WTC11 (cell line): ENCODE data around the gene HLA-A. TPM values are rescaled to one million over a fixed set of nuclear protein-coding genes. Genes with fewer than 3 reads are reported as not detected.

Experiments
- ATAC-seq: fragments of 200-7000 bp; cut with Tn5 transposase; 2 replicates; pipeline ENCODE4 v1.10.0; 2021; ENCODE audit warnings: mild to moderate bottlenecking, moderate library complexity
- CTCF ChIA-PET: fragments of 300-600 bp; sonication (Branson Sonifier 250); formaldehyde crosslinking; loops from one replicate; lab custom pipeline; 2021; ENCODE audit warnings: antibody characterized with exemption; lab: Charles Lee
- POLR2A ChIA-PET: fragments of 350-600 bp; sonication (Branson Sonifier 250); formaldehyde crosslinking; loops from one replicate; lab custom pipeline; 2021; ENCODE audit warnings: antibody characterized with exemption; lab: Charles Lee
- DNase-seq: peaks from one replicate; pipeline ENCODE4 v3.0.0; 2021; ENCODE audit warnings: low spot score
- H3K27ac Mint-ChIP-seq: 2 replicates; pipeline ENCODE4 v1.8.0; 2021; ENCODE audit warnings: mixed read lengths
- H3K27me3 Mint-ChIP-seq: 2 replicates; pipeline ENCODE4 v1.8.0; 2021; ENCODE audit warnings: low read depth, mild to moderate bottlenecking, moderate library complexity, mixed read lengths
- H3K36me3 Mint-ChIP-seq: 2 replicates; pipeline ENCODE4 v1.8.0; 2021; ENCODE audit warnings: mixed read lengths
- H3K4me1 Mint-ChIP-seq: 2 replicates; pipeline ENCODE4 v1.8.0; 2022; ENCODE audit warnings: mixed read lengths
- H3K4me3 Mint-ChIP-seq: 2 replicates; pipeline ENCODE4 v1.8.0; 2021; ENCODE audit warnings: mild to moderate bottlenecking, moderate library complexity, mixed read lengths
- H3K9me3 Mint-ChIP-seq: 2 replicates; pipeline ENCODE4 v1.8.0; 2021; ENCODE audit warnings: mixed read lengths
- AFF4 ChIP-seq: sonication (generic); formaldehyde crosslinking; IDR thresholded peaks from 2 replicates; pipeline ENCODE4 v1.8.1; 2023; ENCODE audit warnings: mild to moderate bottlenecking, missing genetic modification reagents, borderline replicate concordance
- ATF1 ChIP-seq: sonication (generic); formaldehyde crosslinking; IDR thresholded peaks from 2 replicates; pipeline ENCODE4 v1.8.1; 2023; ENCODE audit warnings: mild to moderate bottlenecking, moderate library complexity, missing genetic modification reagents
- CTCF ChIP-seq: fragments of 200-600 bp; IDR thresholded peaks from 2 replicates; pipeline ENCODE4 v1.8.0; 2022; ENCODE audit warnings: antibody characterized with exemption
- E2F1 ChIP-seq: sonication (generic); formaldehyde crosslinking; IDR thresholded peaks from 2 replicates; pipeline ENCODE4 v1.8.0; 2022; ENCODE audit warnings: mild to moderate bottlenecking, missing genetic modification reagents
- E2F5 ChIP-seq: sonication (generic); formaldehyde crosslinking; IDR thresholded peaks from 2 replicates; pipeline ENCODE4 v1.8.1; 2022; ENCODE audit warnings: mild to moderate bottlenecking, moderate library complexity, missing genetic modification reagents
- ELF4 ChIP-seq: sonication (generic); formaldehyde crosslinking; IDR thresholded peaks from 2 replicates; pipeline ENCODE4 v1.8.1; 2022; ENCODE audit warnings: low read depth, mild to moderate bottlenecking, moderate library complexity, missing genetic modification reagents
- GRHL2 ChIP-seq: fragments of 250-450 bp; sonication (Bioruptor Pico); IDR thresholded peaks from 2 replicates; pipeline ENCODE4 v1.8.0; 2022; ENCODE audit warnings: mild to moderate bottlenecking, moderate library complexity; ENCODE audit not compliant: insufficient replicate concordance, severe bottlenecking
- NFE2L1 ChIP-seq: sonication (generic); formaldehyde crosslinking; IDR thresholded peaks from 2 replicates; pipeline ENCODE4 v1.8.1; 2023; ENCODE audit warnings: missing genetic modification reagents
- NR2C2 ChIP-seq: sonication (generic); formaldehyde crosslinking; IDR thresholded peaks from 2 replicates; pipeline ENCODE4 v1.8.0; 2022; ENCODE audit warnings: mild to moderate bottlenecking, missing genetic modification reagents
- SOX15 ChIP-seq: fragments of 250-450 bp; sonication (Bioruptor Pico); IDR thresholded peaks from 2 replicates; pipeline ENCODE4 v1.9.0; 2021; ENCODE audit warnings: mild to moderate bottlenecking
- TEAD4 ChIP-seq: sonication (generic); formaldehyde crosslinking; IDR thresholded peaks from 2 replicates; pipeline ENCODE4 v1.8.0; 2022; ENCODE audit warnings: mild to moderate bottlenecking, missing genetic modification reagents
- ZNF416 ChIP-seq: fragments of 250-450 bp; sonication (Bioruptor Pico); IDR thresholded peaks from 2 replicates; pipeline ENCODE4 v1.9.0; 2021; ENCODE audit warnings: mild to moderate bottlenecking, inconsistent platforms
- total RNA-seq: library from RNA; stranded (reverse); gene quantifications from 3 replicates; pipeline ENCODE4 v1.2.3, GENCODE V29; 2021
- TF ChIP-seq, protein P1 (sequence below): sonication (generic); formaldehyde crosslinking; IDR thresholded peaks from 2 replicates; pipeline ENCODE4 v1.8.1; 2023; ENCODE audit warnings: mild to moderate bottlenecking, missing genetic modification reagents, moderate library complexity
- TF ChIP-seq, protein P2 (sequence below): sonication (generic); formaldehyde crosslinking; IDR thresholded peaks from 2 replicates; pipeline ENCODE4 v1.8.0; 2023; ENCODE audit warnings: missing genetic modification reagents, mild to moderate bottlenecking, borderline replicate concordance

HLA-A gene
- total RNA-seq, 1 experiment from 2014 or later = 93.2 TPM

DNA sequence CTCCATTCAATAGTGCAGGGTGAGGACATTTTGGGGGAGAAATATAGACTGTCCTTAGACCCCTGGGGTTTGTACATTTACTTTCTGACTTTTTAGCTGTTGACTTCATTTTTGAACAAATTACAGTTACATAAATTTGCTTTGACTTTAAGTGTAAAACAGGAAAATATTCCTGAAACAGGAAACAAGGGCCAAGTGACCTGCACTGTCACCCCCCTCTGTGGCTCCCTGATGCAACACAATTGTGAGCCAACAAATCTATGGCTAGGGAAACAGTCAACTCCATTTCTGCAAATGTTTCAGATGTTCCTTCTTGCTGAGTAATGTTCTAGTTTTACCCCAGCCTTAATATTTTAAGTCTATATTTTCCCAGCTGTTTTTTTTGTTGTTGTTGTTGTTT lies 39.8 kb downstream of the HLA-A start:
- TF ChIP-seq, protein P1, sequence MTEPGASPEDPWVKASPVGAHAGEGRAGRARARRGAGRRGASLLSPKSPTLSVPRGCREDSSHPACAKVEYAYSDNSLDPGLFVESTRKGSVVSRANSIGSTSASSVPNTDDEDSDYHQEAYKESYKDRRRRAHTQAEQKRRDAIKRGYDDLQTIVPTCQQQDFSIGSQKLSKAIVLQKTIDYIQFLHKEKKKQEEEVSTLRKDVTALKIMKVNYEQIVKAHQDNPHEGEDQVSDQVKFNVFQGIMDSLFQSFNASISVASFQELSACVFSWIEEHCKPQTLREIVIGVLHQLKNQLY (CRISPR knock-in tag) = no peak
- TF ChIP-seq E2F1 = no peak
- TF ChIP-seq TEAD4 (CRISPR knock-in tag) = no peak
- no peak for TF ChIP-seq NFE2L1 (CRISPR knock-in tag)
- TF ChIP-seq ELF4 = no peak
- no peak for TF ChIP-seq SOX15 (CRISPR knock-in tag)
- TF ChIP-seq, protein P2, sequence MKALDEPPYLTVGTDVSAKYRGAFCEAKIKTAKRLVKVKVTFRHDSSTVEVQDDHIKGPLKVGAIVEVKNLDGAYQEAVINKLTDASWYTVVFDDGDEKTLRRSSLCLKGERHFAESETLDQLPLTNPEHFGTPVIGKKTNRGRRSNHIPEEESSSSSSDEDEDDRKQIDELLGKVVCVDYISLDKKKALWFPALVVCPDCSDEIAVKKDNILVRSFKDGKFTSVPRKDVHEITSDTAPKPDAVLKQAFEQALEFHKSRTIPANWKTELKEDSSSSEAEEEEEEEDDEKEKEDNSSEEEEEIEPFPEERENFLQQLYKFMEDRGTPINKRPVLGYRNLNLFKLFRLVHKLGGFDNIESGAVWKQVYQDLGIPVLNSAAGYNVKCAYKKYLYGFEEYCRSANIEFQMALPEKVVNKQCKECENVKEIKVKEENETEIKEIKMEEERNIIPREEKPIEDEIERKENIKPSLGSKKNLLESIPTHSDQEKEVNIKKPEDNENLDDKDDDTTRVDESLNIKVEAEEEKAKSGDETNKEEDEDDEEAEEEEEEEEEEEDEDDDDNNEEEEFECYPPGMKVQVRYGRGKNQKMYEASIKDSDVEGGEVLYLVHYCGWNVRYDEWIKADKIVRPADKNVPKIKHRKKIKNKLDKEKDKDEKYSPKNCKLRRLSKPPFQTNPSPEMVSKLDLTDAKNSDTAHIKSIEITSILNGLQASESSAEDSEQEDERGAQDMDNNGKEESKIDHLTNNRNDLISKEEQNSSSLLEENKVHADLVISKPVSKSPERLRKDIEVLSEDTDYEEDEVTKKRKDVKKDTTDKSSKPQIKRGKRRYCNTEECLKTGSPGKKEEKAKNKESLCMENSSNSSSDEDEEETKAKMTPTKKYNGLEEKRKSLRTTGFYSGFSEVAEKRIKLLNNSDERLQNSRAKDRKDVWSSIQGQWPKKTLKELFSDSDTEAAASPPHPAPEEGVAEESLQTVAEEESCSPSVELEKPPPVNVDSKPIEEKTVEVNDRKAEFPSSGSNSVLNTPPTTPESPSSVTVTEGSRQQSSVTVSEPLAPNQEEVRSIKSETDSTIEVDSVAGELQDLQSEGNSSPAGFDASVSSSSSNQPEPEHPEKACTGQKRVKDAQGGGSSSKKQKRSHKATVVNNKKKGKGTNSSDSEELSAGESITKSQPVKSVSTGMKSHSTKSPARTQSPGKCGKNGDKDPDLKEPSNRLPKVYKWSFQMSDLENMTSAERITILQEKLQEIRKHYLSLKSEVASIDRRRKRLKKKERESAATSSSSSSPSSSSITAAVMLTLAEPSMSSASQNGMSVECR = no peak
- no peak for TF ChIP-seq GRHL2 (CRISPR knock-in tag)
- TF ChIP-seq ZNF416 = no peak
- no peak for TF ChIP-seq E2F5 (CRISPR knock-in tag)
- no peak for TF ChIP-seq AFF4 (CRISPR knock-in tag)
- TF ChIP-seq ATF1 (CRISPR knock-in tag) = no peak
- no peak for TF ChIP-seq CTCF
- no peak for TF ChIP-seq NR2C2
- Mint-ChIP-seq H3K4me1 (peaks cover 5% of the 10 kb centered on the region), H3K27me3 (peaks cover 30% of the 10 kb centered on the region), H3K4me3 (no peak overlapping the region), H3K9me3 (no peaks in the 10 kb centered on the region), H3K27ac (no peak overlapping the region), H3K36me3 (peaks cover 2% of the 10 kb centered on the region; the same call in 1 of the 2 replicates)
- ChIA-PET CTCF (no interaction called here), POLR2A (no interaction called here)
- ATAC-seq (no peak), DNase-seq (no peak)
